Endothelial cell of umbilical vein (primary cell): ENCODE results near the gene C7orf33. TPM values are rescaled to one million over a fixed set of nuclear protein-coding genes. Genes with fewer than 3 reads are reported as not detected.

Source experiments
- BruUV-seq: library from RNA; stranded (reverse); fragments of 400-500 nt; replicated peaks from 2 replicates; lab custom pipeline; 2021; lab: Mats Ljungman, UMichigan
- CTCF ChIA-PET: fragments of 300-600, 350-600 bp; sonication (Branson Sonifier 250); formaldehyde crosslinking; loops from one replicate; lab custom pipeline; 2021; ENCODE audit warnings: antibody characterized with exemption, inconsistent platforms; lab: Charles Lee
- POLR2A ChIA-PET: fragments of 300-600, 350-600 bp; sonication (Branson Sonifier 250); formaldehyde crosslinking; loops from one replicate; lab custom pipeline; 2021; ENCODE audit warnings: antibody characterized with exemption, inconsistent platforms; lab: Charles Lee
- DNase-seq: peaks from one replicate; pipeline ENCODE4 v3.0.0-alpha.2; 2011; ENCODE audit warnings: low read depth, low spot score
- FAIRE-seq: peaks from 2 replicates; lab custom pipeline; 2011; peaks lifted over from hg19 to GRCh38; lab: Jason Lieb, UNC
- H2AFZ ChIP-seq: 2 replicates; pipeline ENCODE4 v1.6.0; 2012; ENCODE audit warnings: low read depth, low read length, control low read depth, inconsistent platforms
- H3K27ac ChIP-seq: 2 replicates; pipeline ENCODE4 v1.5.1; 2011; ENCODE audit warnings: low read depth, mild to moderate bottlenecking, control low read depth, low read length, moderate library complexity; ENCODE audit not compliant: insufficient read depth
- H3K27me3 ChIP-seq, 2 experiments: 2 replicates each; pipeline versions ENCODE4 v1.6.0 to v1.6.1; 2011; ENCODE audit warnings: low read length in 2 of 2, mixed read lengths in 1 of 2; ENCODE audit not compliant: control insufficient read depth in 2 of 2, insufficient read depth in 2 of 2
- H3K36me3 ChIP-seq, 2 experiments: 2 replicates in 1 of 2; 3 replicates in 1 of 2; pipeline ENCODE4 v1.5.1; 2011; ENCODE audit warnings: low read length in 2 of 2, mild to moderate bottlenecking in 1 of 2, moderate library complexity in 1 of 2; ENCODE audit not compliant: control insufficient read depth in 2 of 2, insufficient read depth in 2 of 2; ENCODE audit errors: extremely low read depth in 1 of 2
- H3K4me1 ChIP-seq: 3 replicates; pipeline ENCODE4 v1.5.1; 2011; ENCODE audit warnings: mild to moderate bottlenecking, low read length; ENCODE audit not compliant: control insufficient read depth, insufficient read depth; ENCODE audit errors: extremely low read depth
- H3K4me2 ChIP-seq: 2 replicates; pipeline ENCODE4 v1.6.1; 2011; ENCODE audit warnings: low read length, control low read depth, mixed read lengths; ENCODE audit not compliant: insufficient read depth
- H3K4me3 ChIP-seq, 3 experiments: fragments of 200-600 bp in 1 of 3; sonication (generic), shearing (Covaris generic) in 1 of 3; replicated peaks in 1 of 3; 2 replicates each; pipeline ENCODE4 v1.5.1; 2011 to 2016; ENCODE audit warnings: control low read depth in 3 of 3, low read length in 3 of 3, mild to moderate bottlenecking in 2 of 3, inconsistent platforms in 1 of 3, low read depth in 1 of 3, moderate library complexity in 1 of 3; ENCODE audit not compliant: insufficient read depth in 1 of 3
- H3K79me2 ChIP-seq: 2 replicates; pipeline ENCODE4 v1.6.0; 2012; ENCODE audit warnings: low read length, inconsistent platforms; ENCODE audit not compliant: control insufficient read depth, insufficient read depth
- H3K9ac ChIP-seq: replicated peaks from 2 replicates; pipeline ENCODE3; 2011; ENCODE audit warnings: low read length, control low read depth; ENCODE audit not compliant: insufficient read depth; ENCODE audit errors: extremely low read depth
- H3K9me1 ChIP-seq: replicated peaks from 3 replicates; pipeline ENCODE4 v1.6.0; 2011; ENCODE audit warnings: mild to moderate bottlenecking, low read length; ENCODE audit not compliant: control insufficient read depth, insufficient read depth; ENCODE audit errors: extremely low read depth
- H3K9me3 ChIP-seq: replicated peaks from 2 replicates; pipeline ENCODE4 v1.5.1; 2012; ENCODE audit warnings: low read length, inconsistent platforms; ENCODE audit not compliant: control insufficient read depth, insufficient read depth
- H4K20me1 ChIP-seq: replicated peaks from 2 replicates; pipeline ENCODE3; 2011; ENCODE audit warnings: mild to moderate bottlenecking, low read length; ENCODE audit not compliant: control insufficient read depth, insufficient read depth; ENCODE audit errors: extremely low read depth
- CTCF ChIP-seq, 2 donors: IDR thresholded peaks; 1 replicate in 1 of 2; 2 replicates in 1 of 2; pipeline ENCODE4 v1.5.1; 2011; ENCODE audit warnings: low read length in 2 of 2, mild to moderate bottlenecking in 2 of 2, moderate library complexity in 2 of 2, control low read depth in 1 of 2, inconsistent platforms in 1 of 2, low read depth in 1 of 2; ENCODE audit not compliant: insufficient read depth in 1 of 2; ENCODE audit errors: extremely low read depth in 1 of 2
- EZH2 ChIP-seq: IDR thresholded peaks from 2 replicates; pipeline ENCODE4 v1.6.1; 2012; ENCODE audit warnings: borderline replicate concordance, low read depth, mild to moderate bottlenecking, moderate library complexity, low read length, inconsistent platforms; ENCODE audit not compliant: severe bottlenecking
- FOS ChIP-seq: IDR thresholded peaks from 2 replicates; pipeline ENCODE4 v1.6.1; 2011; ENCODE audit warnings: mild to moderate bottlenecking, low read length, moderate library complexity, borderline replicate concordance; ENCODE audit not compliant: insufficient read depth
- GATA2 ChIP-seq: IDR thresholded peaks from 2 replicates; pipeline ENCODE4 v1.7.0; 2011; ENCODE audit warnings: low read depth, mild to moderate bottlenecking, moderate library complexity, mixed read lengths, low read length; ENCODE audit not compliant: insufficient read length, insufficient read depth
- JUN ChIP-seq: IDR thresholded peaks from 2 replicates; pipeline ENCODE4 v1.6.1; 2011; ENCODE audit warnings: borderline replicate concordance, low read depth; ENCODE audit not compliant: insufficient read length, insufficient read depth
- MAX ChIP-seq: IDR thresholded peaks from 2 replicates; pipeline ENCODE4 v1.6.1; 2011; ENCODE audit not compliant: insufficient read depth, insufficient read length
- MYC ChIP-seq: IDR thresholded peaks from one replicate; pipeline ENCODE4 v1.6.1; 2011; ENCODE audit warnings: mild to moderate bottlenecking, low read depth, low read length
- POLR2A ChIP-seq: IDR thresholded peaks from 2 replicates; pipeline ENCODE4 v1.6.1; 2012; ENCODE audit warnings: low read depth, mild to moderate bottlenecking, control low read depth, low read length
- POLR2AphosphoS5 ChIP-seq: IDR thresholded peaks from 2 replicates; pipeline ENCODE4 v1.6.1; 2012; ENCODE audit warnings: low read depth, mild to moderate bottlenecking, control low read depth, low read length, moderate library complexity; ENCODE audit not compliant: insufficient read depth
- dilution Hi-C: fragments of 300-500 bp; cut with MboI; formaldehyde crosslinking; loops from one replicate; pipeline ENCODE4 v1.15.0; 2019; ENCODE audit warnings: low sequenced_read_pairs; ENCODE audit not compliant: extremely low pct_ligation_motif_present
- intact Hi-C: fragments of 100-400 bp; cut with micrococcal nuclease; formaldehyde crosslinking; loops from one replicate; pipeline ENCODE4 v1.10.0; 2022
- polyA plus RNA-seq, 4 experiments: library from polyadenylated mRNA; depleted of rRNA in 3 of 4; stranded (reverse) in 3 of 4; unstranded in 1 of 4; fragments of >200 nt; gene quantifications; 2 replicates each; pipeline versions ENCODE4 v1.2.1 to v1.2.3, GENCODE V29; 2011 to 2012; ENCODE audit warnings: missing spikeins in 1 of 4
- total RNA-seq: library from RNA; stranded (reverse); gene quantifications from 2 replicates; pipeline ENCODE4 v1.2.3, GENCODE V29; 2021

C7orf33 gene
- total and polyA plus RNA-seq, 2 donors (not counting 3 experiments of a cell fraction or from before 2014, with no cell fraction given), result not detected

GRCh38 chr7:148623586-148624282 is 33.2 kb downstream of the C7orf33 start:
- no peaks in the 10 kb centered on the region for H3K9me3 ChIP-seq
- no peaks in the 10 kb centered on the region for H3K79me2 ChIP-seq
- FAIRE-seq, result no peak
- H3K27me3 ChIP-seq, result no peaks in the 10 kb centered on the region
- POLR2A ChIA-PET, result no interaction called here
- H4K20me1 ChIP-seq, result no peaks in the 10 kb centered on the region
- no peak overlapping the region for H3K27ac ChIP-seq
- H3K9me1 ChIP-seq, result no peaks in the 10 kb centered on the region
- no peaks in the 10 kb centered on the region for H3K4me1 ChIP-seq
- TF ChIP-seq FOS, result no peak
- no peak for TF ChIP-seq MAX
- H3K4me2 ChIP-seq, result no peak overlapping the region
- no peak for DNase-seq
- dilution Hi-C loops (no loop called here), intact Hi-C loops (no loop called here)
- H3K4me3 ChIP-seq, result no peak overlapping the region
- H3K9ac ChIP-seq, result no peak overlapping the region
- H3K36me3 ChIP-seq, result no peaks in the 10 kb centered on the region
- no TSS peak for BruUV-seq
- CTCF ChIA-PET, result interaction anchor here (0.7 to 1.9 kb wide), 2 partner anchors 10 to 17 kb away, joined by 3 to 7 read pairs; no protein-coding TSS in a partner anchor
- H2AFZ ChIP-seq, result no peak overlapping the region

DNA sequence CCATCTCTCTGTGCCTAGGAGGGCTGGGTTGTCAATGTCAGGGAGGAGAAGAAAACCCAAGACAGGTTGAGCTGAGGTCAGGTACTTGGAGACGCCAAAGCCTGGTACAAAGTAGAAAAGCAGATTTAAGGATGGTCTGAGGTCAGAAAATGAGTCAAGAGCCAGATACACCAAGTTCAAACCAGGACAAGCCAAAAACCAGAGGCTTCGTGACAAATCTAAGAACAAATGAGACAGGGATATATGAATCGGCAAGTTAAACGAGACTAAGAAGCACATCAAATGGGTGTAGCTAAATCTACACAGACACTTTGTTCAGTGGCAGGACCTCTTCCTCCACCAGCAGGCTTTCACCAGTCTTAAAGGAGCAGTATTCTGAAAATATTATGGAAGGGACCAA is 34.2 kb downstream of the C7orf33 start:
- Histone ChIP-seq H3K9ac (no peak overlapping the region), H3K9me3 (no peaks in the 10 kb centered on the region), H3K79me2 (no peaks in the 10 kb centered on the region), H3K4me3 (no peak overlapping the region), H3K4me2 (no peak overlapping the region), H3K27ac (no peak overlapping the region), H3K4me1 (no peaks in the 10 kb centered on the region), H3K27me3 (no peaks in the 10 kb centered on the region), H3K36me3 (no peaks in the 10 kb centered on the region), H4K20me1 (no peaks in the 10 kb centered on the region), H3K9me1 (no peaks in the 10 kb centered on the region), H2AFZ (no peak overlapping the region)
- dilution Hi-C loops (no loop called here), intact Hi-C loops (no loop called here)
- ChIA-PET POLR2A (no interaction called here), CTCF (interaction anchor here (1.9 kb wide), 1 partner anchor 11 kb away, joined by 7 read pairs; no protein-coding TSS in a partner anchor)
- FAIRE-seq (no peak), DNase-seq (no peak)
- no TSS peak for BruUV-seq
- TF ChIP-seq MYC (no peak), FOS (no peak), CTCF (IDR thresholded peaks at IDR 0.05; ENCODE audit: extremely low read depth in 1 of 2, insufficient read depth in 1 of 2, low read depth in 1 of 2, low read length in 2 of 2) (no peak), GATA2 (no peak), JUN (no peak), EZH2 (no peak), POLR2AphosphoS5 (no peak), POLR2A (no peak), MAX (no peak)
